MM.1S (cell line): Measurements from ENCODE around the gene ITIH4.

Experiments
- EZH2 ChIP-seq: fragments of 300-600 bp; sonication (generic); optimal IDR thresholded peaks from 2 replicates; pipeline ENCODE3; 2017; ENCODE audit warnings: low read depth, mild to moderate bottlenecking, antibody characterized with exemption, low read length, mixed read lengths
- EZH2phosphoT487 ChIP-seq: fragments of 300-600 bp; sonication (generic); IDR thresholded peaks from 2 replicates; pipeline ENCODE4 v1.6.1; 2018; ENCODE audit warnings: antibody characterized with exemption, low read length
- TF ChIP-seq, protein P1 (sequence below): fragments of 300-600 bp; sonication (generic); IDR thresholded peaks from 2 replicates; pipeline ENCODE4 v1.5.1; 2016; ENCODE audit warnings: antibody characterized with exemption, low read length, mixed read lengths

DNA sequence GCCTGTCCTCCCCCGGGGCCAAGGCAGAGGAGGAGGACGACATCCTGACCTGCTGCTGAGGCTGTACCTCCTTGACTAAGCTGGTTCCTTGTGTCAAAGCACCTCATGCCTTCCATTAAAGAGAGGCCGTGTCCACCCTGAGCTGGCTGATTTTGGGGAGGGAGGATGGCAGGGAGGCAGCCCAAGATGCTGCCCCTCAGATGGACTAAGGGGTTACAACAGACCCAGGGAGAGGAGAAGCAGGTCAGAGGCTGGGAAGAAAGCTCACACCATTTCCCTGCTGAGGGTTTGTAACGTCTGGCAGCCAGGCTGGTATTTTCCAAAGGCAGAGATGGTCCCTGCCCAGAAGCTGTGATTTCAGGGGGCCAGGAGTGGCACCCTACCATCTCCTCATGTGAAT lies 38.5 kb downstream of the ITIH4 start:
- TF ChIP-seq, protein P1, sequence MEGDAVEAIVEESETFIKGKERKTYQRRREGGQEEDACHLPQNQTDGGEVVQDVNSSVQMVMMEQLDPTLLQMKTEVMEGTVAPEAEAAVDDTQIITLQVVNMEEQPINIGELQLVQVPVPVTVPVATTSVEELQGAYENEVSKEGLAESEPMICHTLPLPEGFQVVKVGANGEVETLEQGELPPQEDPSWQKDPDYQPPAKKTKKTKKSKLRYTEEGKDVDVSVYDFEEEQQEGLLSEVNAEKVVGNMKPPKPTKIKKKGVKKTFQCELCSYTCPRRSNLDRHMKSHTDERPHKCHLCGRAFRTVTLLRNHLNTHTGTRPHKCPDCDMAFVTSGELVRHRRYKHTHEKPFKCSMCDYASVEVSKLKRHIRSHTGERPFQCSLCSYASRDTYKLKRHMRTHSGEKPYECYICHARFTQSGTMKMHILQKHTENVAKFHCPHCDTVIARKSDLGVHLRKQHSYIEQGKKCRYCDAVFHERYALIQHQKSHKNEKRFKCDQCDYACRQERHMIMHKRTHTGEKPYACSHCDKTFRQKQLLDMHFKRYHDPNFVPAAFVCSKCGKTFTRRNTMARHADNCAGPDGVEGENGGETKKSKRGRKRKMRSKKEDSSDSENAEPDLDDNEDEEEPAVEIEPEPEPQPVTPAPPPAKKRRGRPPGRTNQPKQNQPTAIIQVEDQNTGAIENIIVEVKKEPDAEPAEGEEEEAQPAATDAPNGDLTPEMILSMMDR: no peak
- TF ChIP-seq EZH2phosphoT487: no peak
- no peak for TF ChIP-seq EZH2
